Liver (tissue), 9 donors: Measurements from ENCODE around the gene ADCY4. TPM values are rescaled to one million over a fixed set of nuclear protein-coding genes. Genes with fewer than 3 reads are reported as not detected.

Source experiments
- DNase-seq: peaks from one replicate; pipeline ENCODE4 v3.0.0-alpha.2; 2017; ENCODE audit warnings: low spot score
- H3K27ac ChIP-seq, 2 donors: one replicate each; pipeline ENCODE4 v1.7.0; 2013; ENCODE audit warnings: inconsistent platforms in 2 of 2, low read length in 2 of 2, control low read depth in 1 of 2, low read depth in 1 of 2, mild to moderate bottlenecking in 1 of 2
- H3K27me3 ChIP-seq, 4 donors: one replicate each; pipeline versions ENCODE4 v1.6.1 to v1.7.0; 2013; ENCODE audit warnings: low read length in 3 of 4, inconsistent platforms in 1 of 4, mild to moderate bottlenecking in 1 of 4, moderate library complexity in 1 of 4; ENCODE audit not compliant: control insufficient read depth in 4 of 4, insufficient read depth in 4 of 4
- H3K36me3 ChIP-seq, 4 donors: one replicate each; pipeline versions ENCODE4 v1.6.1 to v1.7.0; 2013; ENCODE audit warnings: low read length in 3 of 4, mild to moderate bottlenecking in 3 of 4, low read depth in 1 of 4, moderate library complexity in 1 of 4; ENCODE audit not compliant: control insufficient read depth in 4 of 4, insufficient read depth in 3 of 4
- H3K4me1 ChIP-seq, 4 donors: one replicate each; pipeline versions ENCODE4 v1.6.1 to v1.7.0; 2013; ENCODE audit warnings: low read length in 3 of 4, mild to moderate bottlenecking in 3 of 4, moderate library complexity in 1 of 4; ENCODE audit not compliant: control insufficient read depth in 4 of 4, insufficient read depth in 4 of 4
- H3K4me3 ChIP-seq, 3 donors: one replicate each; pipeline versions ENCODE4 v1.6.1 to v1.7.0; 2013; ENCODE audit warnings: low read length in 3 of 3, control low read depth in 1 of 3, low read depth in 1 of 3, mild to moderate bottlenecking in 1 of 3
- H3K9ac ChIP-seq, 2 donors: one replicate each; pipeline ENCODE4 v1.7.0; 2013; ENCODE audit warnings: low read length in 2 of 2, mild to moderate bottlenecking in 2 of 2, moderate library complexity in 2 of 2, control low read depth in 1 of 2, low read depth in 1 of 2
- H3K9me3 ChIP-seq, 4 donors: one replicate each; pipeline versions ENCODE4 v1.6.1 to v1.7.0; 2013; ENCODE audit warnings: low read length in 3 of 4; ENCODE audit not compliant: control insufficient read depth in 4 of 4
- EGR1 ChIP-seq, 2 donors: IDR thresholded peaks; 2 replicates each; pipeline ENCODE4 v1.6.1; 2016 to 2018; ENCODE audit warnings: antibody characterized with exemption in 2 of 2, low read depth in 2 of 2
- FOXA1 ChIP-seq: IDR thresholded peaks from 2 replicates; pipeline ENCODE4 v1.6.1; 2016; ENCODE audit warnings: antibody characterized with exemption
- FOXA2 ChIP-seq: IDR thresholded peaks from 2 replicates; pipeline ENCODE4 v1.6.1; 2016; ENCODE audit warnings: antibody characterized with exemption
- GABPA ChIP-seq, 2 donors: IDR thresholded peaks in 1 of 2; conservative IDR thresholded peaks in 1 of 2; 2 replicates each; pipeline ENCODE4 v1.6.1; 2016; ENCODE audit warnings: antibody characterized with exemption in 2 of 2, mild to moderate bottlenecking in 1 of 2, moderate library complexity in 1 of 2
- HNF4A ChIP-seq, 2 donors: conservative IDR thresholded peaks; 2 replicates each; pipeline ENCODE4 v1.6.1; 2016; ENCODE audit warnings: antibody characterized with exemption in 2 of 2, mild to moderate bottlenecking in 2 of 2
- HNF4G ChIP-seq: IDR thresholded peaks from 2 replicates; pipeline ENCODE4 v1.6.1; 2016; ENCODE audit warnings: antibody characterized with exemption
- JUND ChIP-seq, 2 donors: IDR thresholded peaks; 2 replicates each; pipeline ENCODE4 v1.6.1; 2016; ENCODE audit warnings: antibody characterized with exemption in 2 of 2
- RAD21 ChIP-seq, 2 donors: IDR thresholded peaks; 2 replicates each; pipeline ENCODE4 v1.6.1; 2016; ENCODE audit warnings: antibody characterized with exemption in 2 of 2, mild to moderate bottlenecking in 2 of 2
- RXRA ChIP-seq, 2 donors: IDR thresholded peaks; 2 replicates each; pipeline ENCODE4 v1.6.1; 2017 to 2018; ENCODE audit warnings: antibody characterized with exemption in 2 of 2, mild to moderate bottlenecking in 1 of 2
- SP1 ChIP-seq: IDR thresholded peaks from 2 replicates; pipeline ENCODE4 v1.6.1; 2018; ENCODE audit warnings: antibody characterized with exemption, mild to moderate bottlenecking
- TAF1 ChIP-seq: conservative IDR thresholded peaks from 2 replicates; pipeline ENCODE4 v1.6.1; 2016; ENCODE audit warnings: antibody characterized with exemption, mild to moderate bottlenecking
- YY1 ChIP-seq: IDR thresholded peaks from 2 replicates; pipeline ENCODE4 v1.6.1; 2016; ENCODE audit warnings: antibody characterized with exemption, mild to moderate bottlenecking
- WGBS: extraction: QIAGEN DNeasy Blood & Tissue Kit; methylation state at CpG from one replicate; pipeline ENCODE4 v1.1.7; 2013; 5-methylcytosine and 5-hydroxymethylcytosine counted together
- polyA plus RNA-seq, 2 donors: library from polyadenylated mRNA; stranded (reverse) in 1 of 2; unstranded in 1 of 2; fragments of 200-250 nt in 1 of 2; fragments of >200 nt in 1 of 2; fragmentation: Nextera tagmentation in 1 of 2; extraction: Ambion mirVana in 1 of 2; gene quantifications; one replicate each; pipeline versions ENCODE4 v1.2.1 to v1.2.3, GENCODE V29; 2013 to 2015
- total RNA-seq, 2 donors: library from RNA; depleted of rRNA; stranded (reverse); fragments of >200 nt; gene quantifications; one replicate each; pipeline ENCODE4 v1.2.3, GENCODE V29; 2014
- TF ChIP-seq, protein P1 (sequence below): IDR thresholded peaks from 2 replicates; pipeline ENCODE4 v1.6.1; 2016; ENCODE audit warnings: antibody characterized with exemption
- TF ChIP-seq, protein P2 (sequence below): IDR thresholded peaks from 2 replicates; pipeline ENCODE4 v1.6.1; 2016; ENCODE audit warnings: antibody characterized with exemption, mild to moderate bottlenecking
- TF ChIP-seq, protein P3 (sequence below): fragments of 150-350 bp; IDR thresholded peaks from 2 replicates; pipeline ENCODE4 v1.5.1; 2017; ENCODE audit warnings: improper control_type of control experiment, low read depth, low read length; ENCODE audit not compliant: missing input control
- TF ChIP-seq, protein P4 (sequence below): IDR thresholded peaks from 2 replicates; pipeline ENCODE4 v1.6.1; 2016; ENCODE audit warnings: antibody characterized with exemption
- TF ChIP-seq, protein P5 (sequence below): IDR thresholded peaks from 2 replicates; pipeline ENCODE4 v1.6.1; 2016; ENCODE audit warnings: antibody characterized with exemption
- donor health status: healthy.
- donor health status: healthy.
- donor health status: healthy.
- donor health status: healthy.
- donor health status: healthy.

ADCY4 gene
- total and polyA plus RNA-seq, 4 donors = 2.2 to 7.2 (median 4.0) TPM

DNA sequence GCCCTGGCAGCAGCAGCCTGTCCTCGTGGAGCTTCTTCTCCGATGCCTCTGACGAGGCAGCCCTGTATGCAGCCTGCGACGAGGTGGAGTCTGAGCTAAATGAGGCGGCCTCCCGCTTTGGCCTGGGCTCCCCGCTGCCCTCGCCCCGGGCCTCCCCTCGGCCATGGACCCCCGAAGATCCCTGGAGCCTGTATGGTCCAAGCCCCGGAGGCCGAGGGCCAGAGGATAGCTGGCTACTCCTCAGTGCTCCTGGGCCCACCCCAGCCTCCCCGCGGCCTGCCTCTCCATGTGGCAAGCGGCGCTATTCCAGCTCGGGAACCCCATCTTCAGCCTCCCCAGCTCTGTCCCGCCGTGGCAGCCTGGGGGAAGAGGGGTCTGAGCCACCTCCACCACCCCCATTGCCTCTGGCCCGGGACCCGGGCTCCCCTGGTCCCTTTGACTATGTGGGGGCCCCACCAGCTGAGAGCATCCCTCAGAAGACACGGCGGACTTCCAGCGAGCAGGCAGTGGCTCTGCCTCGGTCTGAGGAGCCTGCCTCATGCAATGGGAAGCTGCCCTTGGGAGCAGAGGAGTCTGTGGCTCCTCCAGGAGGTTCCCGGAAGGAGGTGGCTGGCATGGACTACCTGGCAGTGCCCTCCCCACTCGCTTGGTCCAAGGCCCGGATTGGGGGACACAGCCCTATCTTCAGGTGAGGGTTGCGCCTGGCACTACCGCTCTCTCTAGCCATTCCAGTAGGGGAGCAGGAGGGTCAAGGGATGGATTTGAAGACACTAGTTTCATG, 35.2 kb upstream of the ADCY4 start:
- Histone ChIP-seq H3K9ac (no peak overlapping the region), H3K9me3 (no peaks in the 10 kb centered on the region), H3K36me3 (no peaks in the 10 kb centered on the region), H3K4me1 (peaks cover 0 to 5% (median 3%) of the 10 kb centered on the region in 4 donors), H3K4me3 (no peak overlapping the region), H3K27ac (no peak overlapping the region), H3K27me3 (peaks cover 0 to 5% (median 0%) of the 10 kb centered on the region in 4 donors)
- no peak for DNase-seq
- 92% methylated on average over 32 of the region's 32 CpGs for WGBS
- no peak for TF ChIP-seq FOXA2
- TF ChIP-seq RXRA (IDR thresholded peaks at IDR 0.05) = no peak
- TF ChIP-seq FOXA1 = no peak
- no peak for TF ChIP-seq SP1
- TF ChIP-seq, protein P1, sequence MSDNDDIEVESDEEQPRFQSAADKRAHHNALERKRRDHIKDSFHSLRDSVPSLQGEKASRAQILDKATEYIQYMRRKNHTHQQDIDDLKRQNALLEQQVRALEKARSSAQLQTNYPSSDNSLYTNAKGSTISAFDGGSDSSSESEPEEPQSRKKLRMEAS = no peak
- TF ChIP-seq EGR1 (IDR thresholded peaks at IDR 0.05; ENCODE audit: low read depth in 2 of 2) = no peak
- no peak for TF ChIP-seq TAF1

DNA sequence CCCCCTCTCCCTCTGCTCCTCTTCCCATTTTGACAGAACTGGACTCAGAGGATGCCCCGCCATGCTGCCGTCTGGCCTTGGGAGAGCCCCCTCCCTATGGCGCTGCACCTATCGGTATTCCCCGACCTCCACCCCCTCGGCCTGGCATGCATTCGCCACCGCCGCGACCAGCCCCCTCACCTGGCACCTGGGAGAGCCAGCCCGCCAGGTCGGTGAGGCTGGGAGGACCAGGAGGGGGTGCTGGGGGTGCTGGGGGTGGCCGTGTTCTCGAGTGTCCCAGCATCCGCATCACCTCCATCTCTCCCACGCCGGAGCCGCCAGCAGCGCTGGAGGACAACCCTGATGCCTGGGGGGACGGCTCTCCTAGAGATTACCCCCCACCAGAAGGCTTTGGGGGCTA, 34.6 kb upstream of the ADCY4 start:
- H3K27ac ChIP-seq = no peak overlapping the region
- no peak for DNase-seq
- 93% methylated on average over 20 of the region's 20 CpGs for WGBS
- no peaks in the 10 kb centered on the region for H3K9me3 ChIP-seq
- no peak overlapping the region for H3K9ac ChIP-seq
- H3K36me3 ChIP-seq = no peaks in the 10 kb centered on the region
- peaks cover 0 to 5% (median 0%) of the 10 kb centered on the region in 4 donors for H3K27me3 ChIP-seq
- H3K4me1 ChIP-seq = peaks cover 0 to 5% (median 3%) of the 10 kb centered on the region in 4 donors
- H3K4me3 ChIP-seq = no peak overlapping the region
- TF ChIP-seq HNF4A (conservative IDR thresholded peaks at IDR 0.05) (no peak), TAF1 (no peak), JUND (IDR thresholded peaks at IDR 0.05) (no peak), YY1 (no peak), RXRA (IDR thresholded peaks at IDR 0.05) (no peak), HNF4G (no peak), EGR1 (IDR thresholded peaks at IDR 0.05; ENCODE audit: low read depth in 2 of 2) (no peak), RAD21 (IDR thresholded peaks at IDR 0.05) (no peak), SP1 (no peak), GABPA (IDR thresholded peaks at IDR 0.05 in 1 of 2, conservative IDR thresholded peaks at IDR 0.05 in 1 of 2) (no peak)
- TF ChIP-seq, protein P2, sequence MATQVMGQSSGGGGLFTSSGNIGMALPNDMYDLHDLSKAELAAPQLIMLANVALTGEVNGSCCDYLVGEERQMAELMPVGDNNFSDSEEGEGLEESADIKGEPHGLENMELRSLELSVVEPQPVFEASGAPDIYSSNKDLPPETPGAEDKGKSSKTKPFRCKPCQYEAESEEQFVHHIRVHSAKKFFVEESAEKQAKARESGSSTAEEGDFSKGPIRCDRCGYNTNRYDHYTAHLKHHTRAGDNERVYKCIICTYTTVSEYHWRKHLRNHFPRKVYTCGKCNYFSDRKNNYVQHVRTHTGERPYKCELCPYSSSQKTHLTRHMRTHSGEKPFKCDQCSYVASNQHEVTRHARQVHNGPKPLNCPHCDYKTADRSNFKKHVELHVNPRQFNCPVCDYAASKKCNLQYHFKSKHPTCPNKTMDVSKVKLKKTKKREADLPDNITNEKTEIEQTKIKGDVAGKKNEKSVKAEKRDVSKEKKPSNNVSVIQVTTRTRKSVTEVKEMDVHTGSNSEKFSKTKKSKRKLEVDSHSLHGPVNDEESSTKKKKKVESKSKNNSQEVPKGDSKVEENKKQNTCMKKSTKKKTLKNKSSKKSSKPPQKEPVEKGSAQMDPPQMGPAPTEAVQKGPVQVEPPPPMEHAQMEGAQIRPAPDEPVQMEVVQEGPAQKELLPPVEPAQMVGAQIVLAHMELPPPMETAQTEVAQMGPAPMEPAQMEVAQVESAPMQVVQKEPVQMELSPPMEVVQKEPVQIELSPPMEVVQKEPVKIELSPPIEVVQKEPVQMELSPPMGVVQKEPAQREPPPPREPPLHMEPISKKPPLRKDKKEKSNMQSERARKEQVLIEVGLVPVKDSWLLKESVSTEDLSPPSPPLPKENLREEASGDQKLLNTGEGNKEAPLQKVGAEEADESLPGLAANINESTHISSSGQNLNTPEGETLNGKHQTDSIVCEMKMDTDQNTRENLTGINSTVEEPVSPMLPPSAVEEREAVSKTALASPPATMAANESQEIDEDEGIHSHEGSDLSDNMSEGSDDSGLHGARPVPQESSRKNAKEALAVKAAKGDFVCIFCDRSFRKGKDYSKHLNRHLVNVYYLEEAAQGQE = no peak
- TF ChIP-seq, protein P3, sequence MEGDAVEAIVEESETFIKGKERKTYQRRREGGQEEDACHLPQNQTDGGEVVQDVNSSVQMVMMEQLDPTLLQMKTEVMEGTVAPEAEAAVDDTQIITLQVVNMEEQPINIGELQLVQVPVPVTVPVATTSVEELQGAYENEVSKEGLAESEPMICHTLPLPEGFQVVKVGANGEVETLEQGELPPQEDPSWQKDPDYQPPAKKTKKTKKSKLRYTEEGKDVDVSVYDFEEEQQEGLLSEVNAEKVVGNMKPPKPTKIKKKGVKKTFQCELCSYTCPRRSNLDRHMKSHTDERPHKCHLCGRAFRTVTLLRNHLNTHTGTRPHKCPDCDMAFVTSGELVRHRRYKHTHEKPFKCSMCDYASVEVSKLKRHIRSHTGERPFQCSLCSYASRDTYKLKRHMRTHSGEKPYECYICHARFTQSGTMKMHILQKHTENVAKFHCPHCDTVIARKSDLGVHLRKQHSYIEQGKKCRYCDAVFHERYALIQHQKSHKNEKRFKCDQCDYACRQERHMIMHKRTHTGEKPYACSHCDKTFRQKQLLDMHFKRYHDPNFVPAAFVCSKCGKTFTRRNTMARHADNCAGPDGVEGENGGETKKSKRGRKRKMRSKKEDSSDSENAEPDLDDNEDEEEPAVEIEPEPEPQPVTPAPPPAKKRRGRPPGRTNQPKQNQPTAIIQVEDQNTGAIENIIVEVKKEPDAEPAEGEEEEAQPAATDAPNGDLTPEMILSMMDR = no peak
- TF ChIP-seq, protein P4, sequence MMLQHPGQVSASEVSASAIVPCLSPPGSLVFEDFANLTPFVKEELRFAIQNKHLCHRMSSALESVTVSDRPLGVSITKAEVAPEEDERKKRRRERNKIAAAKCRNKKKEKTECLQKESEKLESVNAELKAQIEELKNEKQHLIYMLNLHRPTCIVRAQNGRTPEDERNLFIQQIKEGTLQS = no peak
- TF ChIP-seq, protein P1 = no peak
- TF ChIP-seq, protein P5, sequence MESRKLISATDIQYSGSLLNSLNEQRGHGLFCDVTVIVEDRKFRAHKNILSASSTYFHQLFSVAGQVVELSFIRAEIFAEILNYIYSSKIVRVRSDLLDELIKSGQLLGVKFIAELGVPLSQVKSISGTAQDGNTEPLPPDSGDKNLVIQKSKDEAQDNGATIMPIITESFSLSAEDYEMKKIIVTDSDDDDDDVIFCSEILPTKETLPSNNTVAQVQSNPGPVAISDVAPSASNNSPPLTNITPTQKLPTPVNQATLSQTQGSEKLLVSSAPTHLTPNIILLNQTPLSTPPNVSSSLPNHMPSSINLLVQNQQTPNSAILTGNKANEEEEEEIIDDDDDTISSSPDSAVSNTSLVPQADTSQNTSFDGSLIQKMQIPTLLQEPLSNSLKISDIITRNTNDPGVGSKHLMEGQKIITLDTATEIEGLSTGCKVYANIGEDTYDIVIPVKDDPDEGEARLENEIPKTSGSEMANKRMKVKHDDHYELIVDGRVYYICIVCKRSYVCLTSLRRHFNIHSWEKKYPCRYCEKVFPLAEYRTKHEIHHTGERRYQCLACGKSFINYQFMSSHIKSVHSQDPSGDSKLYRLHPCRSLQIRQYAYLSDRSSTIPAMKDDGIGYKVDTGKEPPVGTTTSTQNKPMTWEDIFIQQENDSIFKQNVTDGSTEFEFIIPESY = no peak
